ENCODE measurements around the gene GNB1L. TPM values are rescaled to one million over a fixed set of nuclear protein-coding genes. Genes with fewer than 3 reads are reported as not detected.

The GNB1L gene
- total RNA-seq, 1 experiment from 2014 or later = 12.2 TPM

DNA sequence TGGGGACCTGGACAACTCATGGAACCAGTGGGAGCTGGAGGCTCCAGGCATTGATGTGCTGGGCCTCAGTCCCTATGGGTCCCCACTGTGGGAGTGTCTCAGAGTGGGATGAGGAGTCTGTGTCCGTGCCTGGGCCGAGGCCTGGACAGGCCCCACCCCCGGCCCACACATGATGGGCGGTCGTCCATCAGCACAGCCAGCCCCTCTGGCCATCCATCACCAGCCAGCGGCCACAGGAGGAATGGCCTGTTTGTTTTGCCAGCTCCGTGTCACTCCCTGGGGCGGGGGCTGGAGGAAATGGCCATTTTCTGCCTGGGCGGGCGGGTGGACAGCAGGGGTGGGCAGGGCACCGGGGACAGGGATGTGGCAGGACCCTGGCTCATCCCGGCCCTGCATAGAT, 107.1 kb downstream of the GNB1L start:
- Histone ChIP-seq H3K4me1 (ENCODE audit: control insufficient read depth, insufficient read depth, low read length) (peaks cover 14% of the 10 kb centered on the region), H3K4me3 (ENCODE audit: low read depth in 2 of 2, low read length in 2 of 2) (no peak overlapping the region), H3K36me3 (ENCODE audit: control insufficient read depth, insufficient read depth, low read length) (no peaks in the 10 kb centered on the region), H3K27me3 (ENCODE audit: control insufficient read depth, insufficient read depth, low read length) (no peaks in the 10 kb centered on the region), H3K27ac (ENCODE audit: low read length) (no peak overlapping the region), H3K9me3 (ENCODE audit: control insufficient read depth, insufficient read depth, low read depth, low read length) (no peaks in the 10 kb centered on the region)
- in situ Hi-C loops (cut with HindIII; ENCODE audit: low pct_unique_long_range_greater_than_20kb, low sequenced_read_pairs) = no loop called here
- DNase-seq (ENCODE audit: low read depth, low spot score) (no peak), ATAC-seq (no peak)
- TF ChIP-seq POLR2AphosphoS5 (IDR thresholded peaks at IDR 0.05; ENCODE audit: low read depth, low read length) = no peak
- TF ChIP-seq SIN3A (IDR thresholded peaks at IDR 0.05; ENCODE audit: borderline replicate concordance, insufficient read depth, low read depth, low read length) = no peak
- TF ChIP-seq, protein P1, sequence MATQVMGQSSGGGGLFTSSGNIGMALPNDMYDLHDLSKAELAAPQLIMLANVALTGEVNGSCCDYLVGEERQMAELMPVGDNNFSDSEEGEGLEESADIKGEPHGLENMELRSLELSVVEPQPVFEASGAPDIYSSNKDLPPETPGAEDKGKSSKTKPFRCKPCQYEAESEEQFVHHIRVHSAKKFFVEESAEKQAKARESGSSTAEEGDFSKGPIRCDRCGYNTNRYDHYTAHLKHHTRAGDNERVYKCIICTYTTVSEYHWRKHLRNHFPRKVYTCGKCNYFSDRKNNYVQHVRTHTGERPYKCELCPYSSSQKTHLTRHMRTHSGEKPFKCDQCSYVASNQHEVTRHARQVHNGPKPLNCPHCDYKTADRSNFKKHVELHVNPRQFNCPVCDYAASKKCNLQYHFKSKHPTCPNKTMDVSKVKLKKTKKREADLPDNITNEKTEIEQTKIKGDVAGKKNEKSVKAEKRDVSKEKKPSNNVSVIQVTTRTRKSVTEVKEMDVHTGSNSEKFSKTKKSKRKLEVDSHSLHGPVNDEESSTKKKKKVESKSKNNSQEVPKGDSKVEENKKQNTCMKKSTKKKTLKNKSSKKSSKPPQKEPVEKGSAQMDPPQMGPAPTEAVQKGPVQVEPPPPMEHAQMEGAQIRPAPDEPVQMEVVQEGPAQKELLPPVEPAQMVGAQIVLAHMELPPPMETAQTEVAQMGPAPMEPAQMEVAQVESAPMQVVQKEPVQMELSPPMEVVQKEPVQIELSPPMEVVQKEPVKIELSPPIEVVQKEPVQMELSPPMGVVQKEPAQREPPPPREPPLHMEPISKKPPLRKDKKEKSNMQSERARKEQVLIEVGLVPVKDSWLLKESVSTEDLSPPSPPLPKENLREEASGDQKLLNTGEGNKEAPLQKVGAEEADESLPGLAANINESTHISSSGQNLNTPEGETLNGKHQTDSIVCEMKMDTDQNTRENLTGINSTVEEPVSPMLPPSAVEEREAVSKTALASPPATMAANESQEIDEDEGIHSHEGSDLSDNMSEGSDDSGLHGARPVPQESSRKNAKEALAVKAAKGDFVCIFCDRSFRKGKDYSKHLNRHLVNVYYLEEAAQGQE (IDR thresholded peaks at IDR 0.05; ENCODE audit: insufficient read depth in 1 of 2, low read depth in 2 of 2, low read length in 1 of 2) = no peak
- TF ChIP-seq, protein P2, sequence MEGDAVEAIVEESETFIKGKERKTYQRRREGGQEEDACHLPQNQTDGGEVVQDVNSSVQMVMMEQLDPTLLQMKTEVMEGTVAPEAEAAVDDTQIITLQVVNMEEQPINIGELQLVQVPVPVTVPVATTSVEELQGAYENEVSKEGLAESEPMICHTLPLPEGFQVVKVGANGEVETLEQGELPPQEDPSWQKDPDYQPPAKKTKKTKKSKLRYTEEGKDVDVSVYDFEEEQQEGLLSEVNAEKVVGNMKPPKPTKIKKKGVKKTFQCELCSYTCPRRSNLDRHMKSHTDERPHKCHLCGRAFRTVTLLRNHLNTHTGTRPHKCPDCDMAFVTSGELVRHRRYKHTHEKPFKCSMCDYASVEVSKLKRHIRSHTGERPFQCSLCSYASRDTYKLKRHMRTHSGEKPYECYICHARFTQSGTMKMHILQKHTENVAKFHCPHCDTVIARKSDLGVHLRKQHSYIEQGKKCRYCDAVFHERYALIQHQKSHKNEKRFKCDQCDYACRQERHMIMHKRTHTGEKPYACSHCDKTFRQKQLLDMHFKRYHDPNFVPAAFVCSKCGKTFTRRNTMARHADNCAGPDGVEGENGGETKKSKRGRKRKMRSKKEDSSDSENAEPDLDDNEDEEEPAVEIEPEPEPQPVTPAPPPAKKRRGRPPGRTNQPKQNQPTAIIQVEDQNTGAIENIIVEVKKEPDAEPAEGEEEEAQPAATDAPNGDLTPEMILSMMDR (IDR thresholded peaks at IDR 0.05) = no peak
- TF ChIP-seq TCF7L2 (IDR thresholded peaks at IDR 0.05; ENCODE audit: low read depth, low read length) = no peak
- no TSS peak for BruUV-seq (replicated peaks)
- intact Hi-C loops (cut with micrococcal nuclease; ENCODE audit: unreplicated experiment) = no loop called here
- POLR2A ChIA-PET = no interaction called here
- CTCF ChIA-PET = no interaction called here

DNA sequence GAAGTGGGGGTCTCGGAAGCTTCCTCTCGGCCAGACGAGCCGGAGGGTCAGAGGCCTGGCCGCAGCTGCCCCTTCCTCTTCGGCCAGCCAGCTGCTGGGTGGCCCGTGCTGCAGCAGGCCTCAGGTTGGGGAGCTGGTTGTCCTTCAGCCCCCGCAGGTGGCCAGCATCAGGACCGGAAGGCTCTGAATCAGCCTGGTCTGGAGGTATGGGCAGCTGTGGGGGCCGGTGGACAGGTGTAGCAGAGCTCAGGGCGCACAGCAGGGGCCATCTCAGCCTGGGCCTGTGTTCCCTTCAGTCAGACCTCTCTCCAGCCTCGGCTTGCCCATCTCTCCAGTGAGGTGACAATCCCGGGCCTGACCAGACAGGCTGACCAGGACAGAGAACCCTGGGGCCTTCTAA, 107.9 kb downstream of the GNB1L start:
- ATAC-seq (no peak), DNase-seq (ENCODE audit: low read depth, low spot score) (no peak)
- intact Hi-C loops (cut with micrococcal nuclease; ENCODE audit: unreplicated experiment) (no loop called here), in situ Hi-C loops (cut with HindIII; ENCODE audit: low pct_unique_long_range_greater_than_20kb, low sequenced_read_pairs) (no loop called here)
- no peak overlapping the region for H3K4me3 ChIP-seq (ENCODE audit: low read depth in 2 of 2, low read length in 2 of 2)
- H3K36me3 ChIP-seq (ENCODE audit: control insufficient read depth, insufficient read depth, low read length) = no peaks in the 10 kb centered on the region
- H3K4me1 ChIP-seq (ENCODE audit: control insufficient read depth, insufficient read depth, low read length) = peaks cover 12% of the 10 kb centered on the region
- H3K27me3 ChIP-seq (ENCODE audit: control insufficient read depth, insufficient read depth, low read length) = no peaks in the 10 kb centered on the region
- no peak overlapping the region for H3K27ac ChIP-seq (ENCODE audit: low read length)
- TF ChIP-seq, protein P1 (IDR thresholded peaks at IDR 0.05; ENCODE audit: insufficient read depth in 1 of 2, low read depth in 2 of 2, low read length in 1 of 2) = no peak
- TF ChIP-seq TCF7L2 (IDR thresholded peaks at IDR 0.05; ENCODE audit: low read depth, low read length) = no peak
- no peak for TF ChIP-seq POLR2AphosphoS5 (IDR thresholded peaks at IDR 0.05; ENCODE audit: low read depth, low read length)
- TF ChIP-seq SIN3A (IDR thresholded peaks at IDR 0.05; ENCODE audit: borderline replicate concordance, insufficient read depth, low read depth, low read length) = no peak
- TF ChIP-seq, protein P2 (IDR thresholded peaks at IDR 0.05) = no peak
- CTCF ChIA-PET = no interaction called here
- H3K9me3 ChIP-seq (ENCODE audit: control insufficient read depth, insufficient read depth, low read depth, low read length) = no peaks in the 10 kb centered on the region
- no TSS peak for BruUV-seq (replicated peaks)
- POLR2A ChIA-PET = no interaction called here

All from Panc1 (cell line).